B cell (primary cell): ENCODE results near the gene SETD1A.

Experiments
- CTCF ChIP-seq: fragments of 200-600 bp; IDR thresholded peaks from one replicate; pipeline ENCODE4 v1.8.0; 2022; ENCODE audit warnings: antibody characterized with exemption, mild to moderate bottlenecking
- EZH2 ChIP-seq: IDR thresholded peaks from 2 replicates; pipeline ENCODE4 v1.6.1; 2012; ENCODE audit warnings: borderline replicate concordance, low read depth, mild to moderate bottlenecking, moderate library complexity, low read length; ENCODE audit not compliant: insufficient read depth, poor library complexity, severe bottlenecking

GRCh38 chr16:30969246-30969842 lies 11.8 kb downstream of the SETD1A start:
- TF ChIP-seq EZH2 (no peak), CTCF (no peak)
